ENCODE data around the gene CPNE2.

DNA sequence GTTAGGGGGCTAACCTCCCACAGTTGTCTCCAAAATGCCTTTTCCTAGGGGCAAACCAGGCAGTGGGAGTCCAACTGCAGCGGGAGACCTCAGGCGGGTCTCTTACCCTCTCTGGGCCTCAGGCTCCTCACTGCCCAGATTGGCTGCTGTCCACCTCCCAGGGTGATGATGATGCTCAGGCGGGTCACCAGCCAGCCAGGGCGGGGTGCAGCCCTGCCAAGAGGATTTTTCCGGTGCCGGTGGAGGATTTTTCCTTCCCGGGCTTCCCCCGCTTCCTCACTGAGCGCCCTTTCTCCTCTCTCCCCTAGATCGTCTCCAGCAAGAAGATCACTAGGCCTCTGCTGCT, 22.8 kb downstream of the CPNE2 start:
- TF ChIP-seq, protein P1, sequence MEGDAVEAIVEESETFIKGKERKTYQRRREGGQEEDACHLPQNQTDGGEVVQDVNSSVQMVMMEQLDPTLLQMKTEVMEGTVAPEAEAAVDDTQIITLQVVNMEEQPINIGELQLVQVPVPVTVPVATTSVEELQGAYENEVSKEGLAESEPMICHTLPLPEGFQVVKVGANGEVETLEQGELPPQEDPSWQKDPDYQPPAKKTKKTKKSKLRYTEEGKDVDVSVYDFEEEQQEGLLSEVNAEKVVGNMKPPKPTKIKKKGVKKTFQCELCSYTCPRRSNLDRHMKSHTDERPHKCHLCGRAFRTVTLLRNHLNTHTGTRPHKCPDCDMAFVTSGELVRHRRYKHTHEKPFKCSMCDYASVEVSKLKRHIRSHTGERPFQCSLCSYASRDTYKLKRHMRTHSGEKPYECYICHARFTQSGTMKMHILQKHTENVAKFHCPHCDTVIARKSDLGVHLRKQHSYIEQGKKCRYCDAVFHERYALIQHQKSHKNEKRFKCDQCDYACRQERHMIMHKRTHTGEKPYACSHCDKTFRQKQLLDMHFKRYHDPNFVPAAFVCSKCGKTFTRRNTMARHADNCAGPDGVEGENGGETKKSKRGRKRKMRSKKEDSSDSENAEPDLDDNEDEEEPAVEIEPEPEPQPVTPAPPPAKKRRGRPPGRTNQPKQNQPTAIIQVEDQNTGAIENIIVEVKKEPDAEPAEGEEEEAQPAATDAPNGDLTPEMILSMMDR (optimal IDR thresholded peaks at IDR 0.05 in 1 of 3, IDR thresholded peaks at IDR 0.05 in 1 of 3, conservative IDR thresholded peaks at IDR 0.05 in 1 of 3; ENCODE audit: extremely low read depth in 1 of 3, insufficient read depth in 2 of 3, low read length in 3 of 3) = no peak
- no peak for TF ChIP-seq EZH2 (IDR thresholded peaks at IDR 0.05; ENCODE audit: low read length)

All from keratinocyte (primary cell).